ENCODE data around the gene PAX2. TPM values are rescaled to one million over a fixed set of nuclear protein-coding genes. Genes with fewer than 3 reads are reported as not detected.

Gene PAX2
- total RNA-seq, 1 donor from 2014 or later, result not detected

GRCh38 chr10:100863433-100863832 is 118.1 kb downstream of the PAX2 start:
- H3K27ac Mint-ChIP-seq (ENCODE audit: unreplicated experiment), result no peak overlapping the region
- H3K4me1 Mint-ChIP-seq (ENCODE audit: low read depth, unreplicated experiment), result peaks cover 12% of the 10 kb centered on the region
- peaks cover 4% of the 10 kb centered on the region for H3K36me3 Mint-ChIP-seq (ENCODE audit: unreplicated experiment)
- DNase-seq, result no peak
- H3K9me3 Mint-ChIP-seq (ENCODE audit: unreplicated experiment), result peaks cover 7% of the 10 kb centered on the region
- H3K4me3 Mint-ChIP-seq (ENCODE audit: unreplicated experiment), result no peak overlapping the region
- TF ChIP-seq CTCF (IDR thresholded peaks at IDR 0.05; ENCODE audit: partially characterized antibody, unreplicated experiment), result no peak
- H3K27me3 Mint-ChIP-seq (ENCODE audit: unreplicated experiment), result peaks cover 31% of the 10 kb centered on the region

- H3K27ac Mint-ChIP-seq (ENCODE audit: unreplicated experiment), result no peak overlapping the region
Observed at GRCh38 chr10:100864036-100864885, 118.9 kb downstream of the PAX2 start.

GRCh38 chr10:100864978-100865377 is 119.6 kb downstream of the PAX2 start:
- Mint-ChIP-seq H3K36me3 (ENCODE audit: unreplicated experiment) (peaks cover 4% of the 10 kb centered on the region), H3K4me3 (ENCODE audit: unreplicated experiment) (no peak overlapping the region), H3K9me3 (ENCODE audit: unreplicated experiment) (peaks cover 7% of the 10 kb centered on the region), H3K27me3 (ENCODE audit: unreplicated experiment) (peaks cover 30% of the 10 kb centered on the region), H3K27ac (ENCODE audit: unreplicated experiment) (no peak overlapping the region), H3K4me1 (ENCODE audit: low read depth, unreplicated experiment) (peaks cover 12% of the 10 kb centered on the region)
- TF ChIP-seq CTCF (IDR thresholded peaks at IDR 0.05; ENCODE audit: partially characterized antibody, unreplicated experiment), result no peak
- no peak for DNase-seq

More at GRCh38 chr10:100864036-100864885, 118.9 kb downstream of the PAX2 start:
- H3K9me3 Mint-ChIP-seq (ENCODE audit: unreplicated experiment), result peaks cover 7% of the 10 kb centered on the region
- no peak for TF ChIP-seq CTCF (IDR thresholded peaks at IDR 0.05; ENCODE audit: partially characterized antibody, unreplicated experiment)
- peaks cover 4% of the 10 kb centered on the region for H3K36me3 Mint-ChIP-seq (ENCODE audit: unreplicated experiment)
- H3K27me3 Mint-ChIP-seq (ENCODE audit: unreplicated experiment), result peaks cover 30% of the 10 kb centered on the region
- peaks cover 12% of the 10 kb centered on the region for H3K4me1 Mint-ChIP-seq (ENCODE audit: low read depth, unreplicated experiment)
- H3K4me3 Mint-ChIP-seq (ENCODE audit: unreplicated experiment), result no peak overlapping the region
- no peak for DNase-seq

- Mint-ChIP-seq H3K27me3 (ENCODE audit: unreplicated experiment) (peaks cover 27% of the 10 kb centered on the region), H3K9me3 (ENCODE audit: unreplicated experiment) (peaks cover 10% of the 10 kb centered on the region), H3K4me1 (ENCODE audit: low read depth, unreplicated experiment) (peaks cover 12% of the 10 kb centered on the region), H3K27ac (ENCODE audit: unreplicated experiment) (peak overlapping the region; percentile 22), H3K4me3 (ENCODE audit: unreplicated experiment) (peak overlapping the region; percentile 59), H3K36me3 (ENCODE audit: unreplicated experiment) (peaks cover 4% of the 10 kb centered on the region)
- no peak for DNase-seq
- no peak for TF ChIP-seq CTCF (IDR thresholded peaks at IDR 0.05; ENCODE audit: partially characterized antibody, unreplicated experiment)
Observed at GRCh38 chr10:100866010-100866409, 120.6 kb downstream of the PAX2 start.

- peaks cover 4% of the 10 kb centered on the region for H3K36me3 Mint-ChIP-seq (ENCODE audit: unreplicated experiment)
- TF ChIP-seq CTCF (IDR thresholded peaks at IDR 0.05; ENCODE audit: partially characterized antibody, unreplicated experiment), result no peak
- H3K27me3 Mint-ChIP-seq (ENCODE audit: unreplicated experiment), result peaks cover 25% of the 10 kb centered on the region
- peaks cover 10% of the 10 kb centered on the region for H3K9me3 Mint-ChIP-seq (ENCODE audit: unreplicated experiment)
- no peak overlapping the region for H3K27ac Mint-ChIP-seq (ENCODE audit: unreplicated experiment)
- H3K4me1 Mint-ChIP-seq (ENCODE audit: low read depth, unreplicated experiment), result peaks cover 12% of the 10 kb centered on the region
- DNase-seq, result peak; percentile 49
- peak overlapping the region; percentile 59 for H3K4me3 Mint-ChIP-seq (ENCODE audit: unreplicated experiment)
Observed at GRCh38 chr10:100866575-100867098, 121.3 kb downstream of the PAX2 start.

All from glutamatergic neuron (in vitro differentiated cells).